K562 (cell line): ENCODE data around the gene PGAP2. TPM values are rescaled to one million over a fixed set of nuclear protein-coding genes. Genes with fewer than 3 reads are reported as not detected.

Experiments used
- ATAC-seq: fragments of 200-7000 bp; cut with Tn5 transposase; 3 replicates; pipeline ENCODE4 v1.9.1; 2020; ENCODE audit warnings: moderate library complexity
- BruUV-seq: library from RNA; stranded (reverse); fragments of 400-500 nt; replicated peaks from 2 replicates; lab custom pipeline; 2021; lab: Mats Ljungman, UMichigan
- CTCF ChIA-PET: fragments of 300-600 bp; formaldehyde crosslinking; extraction: SDS; loops from one replicate; lab custom pipeline; 2021; ENCODE audit warnings: low intra/inter-chr PET ratio; lab: Yijun Ruan, JAX
- POLR2A ChIA-PET: fragments of 300-600, 350-650 bp; sonication (Branson Sonifier 250); formaldehyde crosslinking; extraction: SDS; loops from one replicate; lab custom pipeline; 2021; ENCODE audit warnings: antibody characterized with exemption, inconsistent platforms; lab: Yijun Ruan, JAX
- DNase-seq, 4 experiments: peaks; one replicate each; pipeline versions ENCODE4 v3.0.0 to v3.0.0-alpha.2; 2011 to 2018; ENCODE audit warnings: low spot score in 3 of 4, mixed read lengths in 3 of 4; ENCODE audit errors: extremely low read depth in 1 of 4
- FAIRE-seq: peaks from 2 replicates; lab custom pipeline; 2011; peaks lifted over from hg19 to GRCh38; lab: Jason Lieb, UNC
- H2AFZ ChIP-seq: 2 replicates; pipeline ENCODE4 v1.6.0; 2011; ENCODE audit warnings: low read depth, low read length, control low read depth, inconsistent platforms
- H3K27ac ChIP-seq: fragments of 200-600 bp; 3 replicates; pipeline ENCODE4 v1.8.0; 2011; ENCODE audit warnings: low read depth, mild to moderate bottlenecking, control low read depth, inconsistent platforms, low read length, moderate library complexity, mixed read lengths; ENCODE audit errors: extremely low read depth
- H3K27me3 ChIP-seq, 2 experiments: fragments of 300-600 bp in 1 of 2; 2 replicates in 1 of 2; 3 replicates in 1 of 2; pipeline versions ENCODE4 v1.6.0 to v1.8.0; 2011; ENCODE audit warnings: inconsistent platforms in 2 of 2, low read length in 2 of 2, mild to moderate bottlenecking in 1 of 2, mixed read lengths in 1 of 2, moderate library complexity in 1 of 2; ENCODE audit not compliant: control insufficient read depth in 2 of 2, insufficient read depth in 2 of 2
- H3K36me3 ChIP-seq: fragments of 300-600 bp; 3 replicates; pipeline ENCODE4 v1.8.0; 2011; ENCODE audit warnings: mild to moderate bottlenecking, low read length, inconsistent platforms; ENCODE audit not compliant: control insufficient read depth, insufficient read depth
- H3K4me1 ChIP-seq, 2 experiments: fragments of 200-600 bp in 1 of 2; replicated peaks in 1 of 2; 2 replicates in 1 of 2; 3 replicates in 1 of 2; pipeline versions ENCODE4 v1.5.1 to v1.8.0; 2011; ENCODE audit warnings: inconsistent platforms in 2 of 2, low read length in 2 of 2, mild to moderate bottlenecking in 1 of 2, mixed read lengths in 1 of 2, moderate library complexity in 1 of 2; ENCODE audit not compliant: control insufficient read depth in 2 of 2, insufficient read depth in 2 of 2
- H3K4me2 ChIP-seq: 2 replicates; pipeline ENCODE4 v1.6.1; 2011; ENCODE audit warnings: low read length, control low read depth, inconsistent platforms, mixed read lengths; ENCODE audit not compliant: insufficient read depth
- H3K4me3 ChIP-seq: fragments of 200-600 bp; sonication (generic), shearing (Covaris generic); 2 replicates; pipeline ENCODE4 v1.5.1; 2016; ENCODE audit warnings: control low read depth, inconsistent platforms
- H3K79me2 ChIP-seq: fragments of 200-600 bp; 3 replicates; pipeline ENCODE4 v1.8.0; 2011; ENCODE audit warnings: low read length, inconsistent platforms; ENCODE audit not compliant: control insufficient read depth, insufficient read depth
- H3K9ac ChIP-seq, 2 experiments: 2 replicates each; pipeline versions ENCODE4 v1.6.0 to v1.6.1; 2011; ENCODE audit warnings: low read depth in 2 of 2, low read length in 2 of 2, control low read depth in 1 of 2, inconsistent platforms in 1 of 2, mild to moderate bottlenecking in 1 of 2, mixed read lengths in 1 of 2; ENCODE audit not compliant: insufficient read depth in 1 of 2
- H3K9me1 ChIP-seq: one replicate; pipeline ENCODE4 v1.6.0; 2011; ENCODE audit warnings: inconsistent platforms, mild to moderate bottlenecking, low read length, moderate library complexity; ENCODE audit not compliant: control insufficient read depth, insufficient read depth
- H3K9me3 ChIP-seq: replicated peaks from 2 replicates; pipeline ENCODE4 v1.5.1; 2011; ENCODE audit warnings: low read depth, low read length, inconsistent platforms; ENCODE audit not compliant: control insufficient read depth, insufficient read depth
- H4K20me1 ChIP-seq: replicated peaks from 2 replicates; pipeline ENCODE4 v1.6.1; 2011; ENCODE audit warnings: low read length, inconsistent platforms, mixed read lengths; ENCODE audit not compliant: control insufficient read depth, insufficient read depth
- ARID4B ChIP-seq: sonication (generic); formaldehyde crosslinking; IDR thresholded peaks from 2 replicates; pipeline ENCODE4 v1.8.0; 2022; ENCODE audit warnings: mild to moderate bottlenecking, missing genetic modification reagents
- HMBOX1 ChIP-seq: sonication (generic); IDR thresholded peaks from 2 replicates; pipeline ENCODE4 v1.6.1; 2016
- HNRNPUL1 ChIP-seq: fragments of 200-400 bp; formaldehyde crosslinking; IDR thresholded peaks from 2 replicates; pipeline ENCODE4 v1.6.1; 2017; ENCODE audit warnings: low read length
- NR2C1 ChIP-seq, 2 experiments: fragments of 450-650 bp; IDR thresholded peaks; 2 replicates each; pipeline ENCODE4 v1.6.1; 2017; ENCODE audit warnings: mild to moderate bottlenecking in 2 of 2, antibody characterized with exemption in 1 of 2, inconsistent platforms in 1 of 2, missing compliant biosample characterization in 1 of 2, missing genetic modification characterization in 1 of 2
- SMARCE1 ChIP-seq: fragments of 450-650 bp; IDR thresholded peaks from 2 replicates; pipeline ENCODE4 v1.7.1; 2016; ENCODE audit warnings: mild to moderate bottlenecking
- ZNF318 ChIP-seq, 2 experiments: fragments of 450-650 bp; IDR thresholded peaks; 2 replicates each; pipeline ENCODE4 v1.6.1; 2016; ENCODE audit warnings: mild to moderate bottlenecking in 2 of 2, borderline replicate concordance in 1 of 2, low read depth in 1 of 2, moderate library complexity in 1 of 2
- WGBS: fragments of 100-300 bp; shearing (Covaris generic); methylation state at CpG from one replicate; pipeline ENCODE4 v1.1.6; 2016; ENCODE audit warnings: low coverage, mixed read lengths; ENCODE audit not compliant: insufficient coverage; ENCODE audit errors: missing lambda C conversion rate; 5-methylcytosine and 5-hydroxymethylcytosine counted together
- in situ Hi-C: fragments of 300-500 bp; cut with MboI; formaldehyde crosslinking; loops from 4 replicates; pipeline ENCODE4 v1.15.0; 2018; ENCODE audit warnings: inconsistent platforms, mixed read lengths
- intact Hi-C: fragments of 100-400 bp; cut with micrococcal nuclease; formaldehyde crosslinking; loops from 2 replicates; pipeline ENCODE4 v1.14.2; 2022
- polyA plus RNA-seq, 8 experiments: library from polyadenylated mRNA; depleted of rRNA in 4 of 8; stranded (reverse) in 5 of 8; unstranded in 3 of 8; fragments of >200 nt; fragmentation: Nextera tagmentation in 2 of 8; fragmentation: Illumina TruSeq in 1 of 8; extraction: Ambion mirVana in 2 of 8; extraction: Trizol in 1 of 8; gene quantifications; 2 replicates each; pipeline versions ENCODE4 v1.2.1 to v1.2.3, GENCODE V29; 2011 to 2014; ENCODE audit warnings: inconsistent platforms in 1 of 8, missing spikeins in 1 of 8
- total RNA-seq, 7 experiments: library from RNA; depleted of rRNA in 6 of 7; stranded (reverse); fragments of >200 nt in 6 of 7; fragmentation: Illumina TruSeq in 2 of 7; extraction: Trizol in 2 of 7; gene quantifications; 2 replicates each; pipeline versions ENCODE4 v1.2.1 to v1.2.3, GENCODE V29; 2011 to 2021; ENCODE audit warnings: low replicate concordance in 1 of 7

The PGAP2 gene
- total and polyA plus RNA-seq, 9 of the 15 experiments (the other 6 are each of a cell fraction or from before 2014, with no cell fraction given): 17.9 to 47.2 (median 33.7) TPM

- ChIA-PET CTCF (no interaction called here), POLR2A (interaction anchor here (1.0 to 3.9 kb wide), 5 partner anchors 12 to 218 kb away, joined by 3 to 32 read pairs (median 3); no protein-coding TSS in a partner anchor)
- Histone ChIP-seq H4K20me1 (no peaks in the 10 kb centered on the region), H3K79me2 (peaks cover 65% of the 10 kb centered on the region), H3K27me3 (no peaks in the 10 kb centered on the region), H3K4me1 (peaks cover 49 to 60% of the 10 kb centered on the region in 2 experiments), H3K27ac (peak overlapping the region; percentile 72), H3K9me1 (no peaks in the 10 kb centered on the region), H3K9me3 (no peaks in the 10 kb centered on the region), H3K4me3 (peak overlapping the region; percentile 62), H3K36me3 (no peaks in the 10 kb centered on the region), H3K4me2 (peak overlapping the region; percentile 94), H3K9ac (peak overlapping the region; percentile 77 to 90; a peak in 3 of 4 replicates), H2AFZ (0 out of 2 replicates have a peak overlapping the region, but pooled peaks have one; percentile 51)
- FAIRE-seq (no peak), ATAC-seq (no peak), DNase-seq (no peak)
- intact Hi-C loops (loop anchor here (1.0 to 5.0 kb wide), 2 partner anchors 10 to 35 kb away; no protein-coding TSS in a partner anchor), in situ Hi-C loops (no loop called here)
- WGBS: 6% methylated on average over 5 of the region's 5 CpGs
- BruUV-seq: no TSS peak
- TF ChIP-seq HMBOX1: no peak
- no peak for TF ChIP-seq HNRNPUL1
- TF ChIP-seq NR2C1 (IDR thresholded peaks at IDR 0.05): no peak
- no peak for TF ChIP-seq NR2C1 (tag; IDR thresholded peaks at IDR 0.05)
- 0 out of 2 replicates have a peak, but pooled peaks have one; percentile 25 for TF ChIP-seq ARID4B (CRISPR knock-in tag)
- TF ChIP-seq ZNF318 (IDR thresholded peaks at IDR 0.05; ENCODE audit: borderline replicate concordance in 1 of 2, low read depth in 1 of 2): no peak
- TF ChIP-seq SMARCE1: peak; percentile 22; the same call in 1 of the 2 replicates
Measured at GRCh38 chr11:3856856-3857553, 48.6 kb downstream of the PGAP2 start.
